Stimulated activated CD4-positive, alpha-beta T cell treated with anti-CD3 and anti-CD28 coated beads, Interleukin-1b, Interleukin-23, amount 100 ng/mL, for 1 hour (primary cell): ENCODE measurements around the gene GHITM.
"Not testable (repeated sequence)": the region's sequence is repeated elsewhere in the genome, so short reads cannot be mapped to it uniquely, and the experiment has no call there.

Experiments used
- DNase-seq, 2 donors: peaks; one replicate each; pipeline ENCODE4 v3.0.0-alpha.2; 2020; ENCODE audit warnings: low read depth in 2 of 2

GHITM gene

GRCh38 chr10:84147347-84147746 is 8.0 kb downstream of the GHITM start:
- no peak for DNase-seq

DNA sequence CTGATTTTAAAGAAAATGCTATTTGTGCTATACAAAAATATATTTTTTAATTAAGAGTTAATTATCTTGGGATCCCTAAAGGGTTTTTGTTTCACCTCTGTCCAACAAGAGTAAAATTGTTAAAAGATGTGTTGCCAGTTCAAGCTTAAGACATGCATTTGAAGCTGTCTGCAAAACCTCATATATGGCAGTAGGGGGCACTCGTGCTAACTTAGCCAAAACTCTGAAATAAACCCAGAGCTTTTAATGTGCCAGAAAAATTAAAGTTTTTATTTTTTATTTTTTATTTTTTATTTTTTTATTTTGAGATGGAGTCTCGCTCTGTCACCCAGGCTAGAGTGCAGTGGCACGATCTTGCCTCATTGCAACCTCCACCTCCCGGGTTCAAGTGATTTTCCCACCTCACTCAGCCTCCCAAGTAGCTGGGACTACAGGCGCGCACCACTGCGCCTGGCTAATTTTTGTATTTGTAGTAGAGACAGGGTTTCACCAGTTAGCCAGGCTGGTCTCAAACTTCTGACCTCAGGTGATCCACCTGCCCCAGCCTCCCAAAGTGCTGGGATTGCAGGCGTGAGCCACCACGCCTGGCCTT is 8.8 kb downstream of the GHITM start:
- DNase-seq: not testable (repeated sequence)

GRCh38 chr10:84149854-84150253 is 10.5 kb downstream of the GHITM start:
- no peak for DNase-seq

DNA sequence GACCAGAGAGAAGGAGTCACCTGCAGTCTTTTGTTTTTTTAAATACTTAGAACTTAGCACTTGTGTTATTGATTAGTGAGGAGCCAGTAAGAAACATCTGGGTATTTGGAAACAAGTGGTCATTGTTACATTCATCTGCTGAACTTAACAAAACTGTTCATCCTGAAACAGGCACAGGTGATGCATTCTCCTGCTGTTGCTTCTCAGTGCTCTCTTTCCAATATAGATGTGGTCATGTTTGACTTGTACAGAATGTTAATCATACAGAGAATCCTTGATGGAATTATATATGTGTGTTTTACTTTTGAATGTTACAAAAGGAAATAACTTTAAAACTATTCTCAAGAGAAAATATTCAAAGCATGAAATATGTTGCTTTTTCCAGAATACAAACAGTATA is 13.5 kb downstream of the GHITM start:
- no peak for DNase-seq

- DNase-seq: no peak
Observed at GRCh38 chr10:84155521-84155920, 16.2 kb downstream of the GHITM start.

- no peak for DNase-seq
Observed at GRCh38 chr10:84156009-84156408, 16.7 kb downstream of the GHITM start.

DNA sequence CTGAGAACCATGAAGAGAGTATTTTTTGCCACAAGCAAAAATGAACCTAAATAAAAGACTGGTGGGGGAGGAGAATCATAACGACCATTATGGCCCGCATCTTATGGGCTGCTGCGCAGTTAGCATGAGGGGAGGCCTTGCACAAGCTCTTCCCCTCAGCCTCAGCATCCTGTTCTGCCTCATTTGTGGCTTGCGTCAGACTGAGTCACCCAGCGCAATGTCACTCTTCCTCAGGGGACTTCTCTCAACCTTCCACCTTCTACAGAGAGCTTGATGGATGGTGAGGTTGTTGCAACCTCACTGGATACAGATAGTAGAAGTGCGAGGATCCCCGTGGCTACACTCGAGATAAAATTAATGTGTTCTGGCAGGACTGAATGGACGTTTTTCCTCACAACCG is 17.5 kb downstream of the GHITM start:
- no peak for DNase-seq

- no peak for DNase-seq
Observed at GRCh38 chr10:84158061-84158460, 18.8 kb downstream of the GHITM start.

GRCh38 chr10:84158550-84158949 is 19.2 kb downstream of the GHITM start:
- DNase-seq: no peak

DNA sequence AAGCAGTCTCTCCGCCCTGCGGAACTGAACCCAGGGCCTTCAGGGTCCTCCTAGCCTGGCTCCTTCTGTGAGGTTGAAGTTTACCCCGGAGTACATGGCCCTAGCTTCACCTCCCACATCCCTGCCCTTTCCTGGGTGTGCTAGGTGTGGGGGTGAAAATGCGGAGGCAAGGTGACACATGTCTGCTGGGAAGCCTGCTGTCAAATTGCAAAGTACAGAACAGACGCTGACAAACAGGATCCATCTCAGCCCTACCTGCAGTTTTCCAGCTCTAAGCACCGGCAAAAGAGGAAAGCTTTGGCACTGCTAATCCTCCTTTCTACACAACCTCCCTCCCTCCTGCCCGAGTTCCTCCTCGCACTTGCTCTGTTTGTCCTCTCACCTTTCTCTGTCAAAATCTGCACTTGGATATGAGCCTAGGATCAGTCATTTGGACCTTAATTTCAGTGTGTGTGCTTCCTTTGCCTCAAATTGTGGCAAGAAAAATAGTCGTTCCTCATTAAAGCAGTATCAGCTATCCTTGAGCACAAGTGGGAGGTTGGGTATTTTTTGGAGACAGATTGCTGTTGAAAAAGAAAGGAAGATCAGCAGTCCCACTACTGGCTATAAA is 19.9 kb downstream of the GHITM start:
- DNase-seq: no peak

GRCh38 chr10:84160663-84161362 is 21.5 kb downstream of the GHITM start:
- DNase-seq: no peak

DNA sequence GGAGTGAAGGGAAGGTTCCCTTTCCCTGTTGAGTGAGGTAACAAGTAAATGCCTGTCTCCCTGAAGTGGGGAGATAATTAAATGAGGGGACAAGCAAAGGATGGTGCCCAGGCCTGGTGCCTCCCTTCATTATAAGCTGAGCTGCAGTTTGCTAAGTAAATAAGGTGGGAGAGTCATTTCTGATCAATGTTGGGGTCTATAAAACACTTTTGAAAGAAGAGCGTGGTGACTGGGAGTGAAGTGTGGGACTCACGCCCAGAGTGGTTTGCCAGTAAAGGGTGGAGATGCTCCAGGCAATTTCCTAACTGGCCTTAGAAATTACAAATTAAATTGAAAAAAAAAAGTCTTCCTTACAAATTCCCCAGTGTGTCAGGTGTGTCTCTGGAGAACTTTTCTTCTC is 24.7 kb downstream of the GHITM start:
- DNase-seq: no peak

- no peak for DNase-seq
Observed at GRCh38 chr10:84164442-84164841, 25.1 kb downstream of the GHITM start.

- no peak for DNase-seq
Observed at GRCh38 chr10:84166620-84167288, 27.4 kb downstream of the GHITM start.

GRCh38 chr10:84167289-84167653 is 28.0 kb downstream of the GHITM start:
- not testable (repeated sequence) for DNase-seq

DNA sequence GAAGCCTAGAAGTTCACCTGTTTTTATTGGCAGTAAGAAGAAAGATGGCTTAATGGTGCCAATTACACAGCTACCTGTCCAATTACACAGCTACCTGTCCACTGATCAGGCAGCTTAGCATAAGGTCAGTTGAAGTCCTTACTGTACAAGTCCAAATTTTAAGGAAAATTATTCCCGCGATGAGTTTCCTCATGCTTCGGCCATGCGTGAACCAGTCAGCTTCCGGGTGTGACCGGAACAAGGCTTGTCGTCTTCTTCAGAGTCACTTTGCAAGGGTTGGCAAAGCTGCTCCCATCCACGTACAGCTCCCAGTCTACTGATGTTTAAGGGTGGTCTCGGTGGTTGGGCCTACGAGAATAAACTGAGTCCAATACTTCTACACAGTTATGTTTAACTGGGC is 29.1 kb downstream of the GHITM start:
- not testable (repeated sequence) for DNase-seq

DNA sequence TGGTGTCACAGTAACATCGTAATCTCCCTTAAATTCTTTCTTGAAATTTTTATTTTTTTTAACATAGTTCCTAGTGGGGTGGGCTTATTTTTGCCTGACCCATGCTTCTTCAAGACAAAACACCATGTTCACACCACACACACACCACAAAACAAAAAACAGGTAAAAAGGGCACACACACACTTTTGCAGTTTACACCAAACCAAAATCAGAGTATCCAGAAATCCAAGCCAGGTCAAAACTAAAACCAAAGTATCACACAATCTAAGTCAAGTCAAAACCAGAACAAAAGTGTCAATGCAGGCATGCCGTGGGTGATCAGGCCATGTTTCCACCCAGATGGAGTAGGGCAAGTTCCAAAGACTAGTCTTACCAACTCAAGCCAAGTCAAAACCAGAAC is 31.9 kb downstream of the GHITM start:
- not testable (repeated sequence) for DNase-seq

- DNase-seq: not testable (repeated sequence)
Observed at GRCh38 chr10:84171700-84172466, 32.6 kb downstream of the GHITM start.

GRCh38 chr10:84172467-84173356 is 33.4 kb downstream of the GHITM start:
- no peak for DNase-seq

DNA sequence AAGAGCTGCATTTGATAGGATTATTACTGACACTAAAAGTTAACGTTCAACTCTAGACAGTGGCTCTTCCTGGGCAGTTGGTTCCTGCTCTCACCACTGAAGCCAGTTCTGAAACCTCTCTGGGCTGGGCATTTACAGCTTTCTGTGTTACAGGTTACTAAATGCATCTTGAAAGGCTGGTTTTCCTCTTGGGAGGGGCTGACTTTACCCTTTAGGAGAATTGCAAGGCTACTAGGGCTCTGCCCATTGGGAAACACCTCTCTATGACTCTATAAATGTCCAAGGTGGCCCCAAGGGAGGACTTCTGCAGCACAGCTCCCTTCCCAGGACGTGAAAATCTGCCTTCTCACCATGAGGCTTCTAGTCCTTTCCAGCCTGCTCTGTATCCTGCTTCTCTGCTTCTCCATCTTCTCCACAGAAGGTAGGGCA is 34.2 kb downstream of the GHITM start, which contains the start of gene GPR15LG:
TSS of gene GPR15LG (plus strand) at position 301 of the 429 bp plus-strand sequence. CDS start at position 352, 51 bp downstream.
- no peak for DNase-seq

DNA sequence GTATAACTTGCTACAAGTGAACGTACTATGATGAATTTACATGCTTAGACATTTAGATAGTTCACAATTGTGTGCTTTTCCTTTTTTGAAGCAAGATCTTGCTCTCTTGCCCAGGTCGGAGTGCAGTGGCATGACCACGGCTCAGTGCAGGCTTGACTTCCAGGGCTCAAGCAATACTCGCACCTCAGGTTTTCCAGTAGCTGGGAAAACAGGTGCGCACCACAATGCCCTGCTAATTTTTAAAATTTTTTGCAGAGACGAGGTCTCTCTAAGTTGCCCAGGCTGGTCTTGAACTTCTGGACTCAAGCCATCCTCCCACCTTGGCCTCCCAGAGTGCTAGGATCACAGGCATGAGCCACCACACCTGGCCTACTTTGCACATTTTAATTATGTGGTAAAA is 36.1 kb downstream of the GHITM start:
- no peak for DNase-seq
